LNCaP clone FGC (cell line): ENCODE results near the gene HSD17B10.
"Not testable (repeated sequence)": the region's sequence is repeated elsewhere in the genome, so short reads cannot be mapped to it uniquely, and the experiment has no call there.

Experiments used
- DNase-seq: peaks from one replicate; pipeline ENCODE4 v3.0.0-alpha.2; 2011; ENCODE audit warnings: low read depth
- H3K4me3 ChIP-seq: 2 replicates; pipeline ENCODE4 v1.5.1; 2011; ENCODE audit warnings: mild to moderate bottlenecking, low read depth, low read length, control low read depth
- CTCF ChIP-seq: IDR thresholded peaks from 2 replicates; pipeline ENCODE4 v1.5.1; 2012; ENCODE audit warnings: mild to moderate bottlenecking; ENCODE audit not compliant: control insufficient read depth, insufficient read depth; ENCODE audit errors: extremely low read depth

The HSD17B10 gene

GRCh38 chrX:53422086-53422860, 11.9 kb downstream of the HSD17B10 start, which contains the start of gene SMC1A:
Gene SMC1A (minus strand): TSS chrX:53422654. CDS start chrX:53422600, 54 bp downstream.
- peak within 1 kb of the TSS; percentile 82 for H3K4me3 ChIP-seq
- no peak for TF ChIP-seq CTCF
- peak; percentile 90 for DNase-seq

- DNase-seq, result no peak
- peak overlapping the region; percentile 82 for H3K4me3 ChIP-seq
- TF ChIP-seq CTCF, result no peak
Measured at GRCh38 chrX:53421772-53422085, 12.4 kb downstream of the HSD17B10 start.

GRCh38 chrX:53421125-53421524, 13.0 kb downstream of the HSD17B10 start:
- no peak for TF ChIP-seq CTCF
- H3K4me3 ChIP-seq, result peak overlapping the region; percentile 82

GRCh38 chrX:53420351-53420750, 13.8 kb downstream of the HSD17B10 start:
- not testable (repeated sequence) for DNase-seq, H3K4me3 ChIP-seq

More at GRCh38 chrX:53421125-53421524, 13.0 kb downstream of the HSD17B10 start:
- no peak for DNase-seq

GRCh38 chrX:53412446-53412845, 21.7 kb downstream of the HSD17B10 start:
- TF ChIP-seq CTCF, result no peak
- no peak for DNase-seq
- no peak overlapping the region for H3K4me3 ChIP-seq

GRCh38 chrX:53403535-53403934, 30.6 kb downstream of the HSD17B10 start:
- H3K4me3 ChIP-seq, result no peak overlapping the region
- no peak for TF ChIP-seq CTCF
- no peak for DNase-seq

GRCh38 chrX:53398216-53398615, 36.0 kb downstream of the HSD17B10 start:
- DNase-seq, result no peak
- no peak overlapping the region for H3K4me3 ChIP-seq

More at GRCh38 chrX:53398216-53398615, 36.0 kb downstream of the HSD17B10 start:
- no peak for TF ChIP-seq CTCF
